ENCODE results near the gene GRIK3. TPM values are rescaled to one million over a fixed set of nuclear protein-coding genes. Genes with fewer than 3 reads are reported as not detected.

The GRIK3 gene
- polyA plus RNA-seq, 2 of the 4 experiments (the other 2 are of a cell fraction) = not detected

DNA sequence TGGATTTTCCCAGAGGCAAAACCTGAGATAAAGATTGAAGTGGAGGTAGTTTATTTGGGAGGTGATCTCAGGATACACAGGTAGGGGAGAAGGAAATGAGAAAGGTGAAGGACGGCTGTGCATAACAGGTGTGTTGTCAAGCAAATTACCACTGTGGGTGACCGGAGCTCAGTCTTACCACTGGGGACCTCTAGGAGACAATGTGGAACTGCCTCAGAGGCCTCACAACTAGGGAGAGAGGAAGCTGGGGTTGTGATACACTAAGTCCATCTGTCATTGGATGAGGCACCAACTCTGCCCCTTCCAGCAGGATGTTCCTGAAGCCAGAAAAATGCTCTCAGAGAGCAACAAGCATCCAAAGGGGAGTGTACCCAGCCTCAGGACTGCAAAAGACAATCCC lies 32.6 kb downstream of the GRIK3 start (continued):
- TF ChIP-seq, protein P1, sequence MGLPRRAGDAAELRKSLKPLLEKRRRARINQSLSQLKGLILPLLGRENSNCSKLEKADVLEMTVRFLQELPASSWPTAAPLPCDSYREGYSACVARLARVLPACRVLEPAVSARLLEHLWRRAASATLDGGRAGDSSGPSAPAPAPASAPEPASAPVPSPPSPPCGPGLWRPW (IDR thresholded peaks at IDR 0.05) = no peak
- no peak for TF ChIP-seq BHLHE40 (IDR thresholded peaks at IDR 0.05; ENCODE audit: low read depth, low read length)

DNA sequence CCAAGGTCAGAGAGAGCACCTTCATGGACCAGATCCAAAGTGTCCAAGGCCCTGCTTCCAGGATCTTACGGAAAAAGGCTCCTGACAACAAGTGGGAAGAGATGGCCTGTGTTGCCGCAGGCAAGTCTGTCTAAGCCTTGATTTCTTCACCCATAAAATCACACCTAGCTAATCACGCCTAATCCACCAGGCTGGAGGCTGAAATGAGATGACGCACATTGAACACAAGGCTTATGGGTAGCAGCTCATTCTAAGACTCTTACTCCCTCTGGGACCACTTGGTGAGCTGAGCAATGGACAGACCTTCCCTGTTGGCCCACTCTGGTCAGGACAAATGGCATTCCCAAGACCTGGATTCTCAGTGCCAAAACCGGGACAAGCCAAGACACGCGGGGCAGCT lies 38.2 kb downstream of the GRIK3 start:
- no peak for ATAC-seq
- CTCF ChIA-PET = interaction anchor here (0.5 kb wide), 1 partner anchor 23 kb away, joined by 4 read pairs; no protein-coding TSS in a partner anchor

DNA sequence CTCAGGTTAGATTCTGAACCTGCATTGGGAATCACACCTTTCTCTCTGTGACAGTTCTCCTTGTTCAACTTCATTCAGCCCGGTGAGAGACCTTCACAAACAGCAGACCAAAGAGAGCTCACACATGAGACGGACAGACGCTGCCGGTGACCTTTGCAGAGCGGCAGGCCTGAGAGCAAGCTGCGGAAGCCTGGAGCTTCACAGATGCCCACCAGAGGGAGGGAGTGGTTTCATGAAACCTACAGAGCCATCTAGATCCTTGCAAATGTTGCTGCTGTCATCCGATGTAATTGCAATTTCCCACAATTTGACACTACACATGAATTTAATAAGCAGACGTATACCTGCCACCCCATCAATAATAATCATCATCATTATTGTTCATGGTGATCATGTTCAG lies 39.4 kb downstream of the GRIK3 start:
- no peaks in the 10 kb centered on the region for H3K9me3 ChIP-seq
- no peaks in the 10 kb centered on the region for H3K4me1 ChIP-seq
- ATAC-seq (no peak), FAIRE-seq (no peak), DNase-seq (ENCODE audit: low read depth in 1 of 2, low spot score in 1 of 2) (no peak)
- no peak overlapping the region for H3K4me2 ChIP-seq
- no peak overlapping the region for H3K4me3 ChIP-seq
- ChIA-PET CTCF (no interaction called here), POLR2A (no interaction called here)
- no peak overlapping the region for H3K27ac ChIP-seq
- TF ChIP-seq RNF2 (IDR thresholded peaks at IDR 0.05; ENCODE audit: borderline replicate concordance, low read depth) = no peak
- TF ChIP-seq, protein P2, sequence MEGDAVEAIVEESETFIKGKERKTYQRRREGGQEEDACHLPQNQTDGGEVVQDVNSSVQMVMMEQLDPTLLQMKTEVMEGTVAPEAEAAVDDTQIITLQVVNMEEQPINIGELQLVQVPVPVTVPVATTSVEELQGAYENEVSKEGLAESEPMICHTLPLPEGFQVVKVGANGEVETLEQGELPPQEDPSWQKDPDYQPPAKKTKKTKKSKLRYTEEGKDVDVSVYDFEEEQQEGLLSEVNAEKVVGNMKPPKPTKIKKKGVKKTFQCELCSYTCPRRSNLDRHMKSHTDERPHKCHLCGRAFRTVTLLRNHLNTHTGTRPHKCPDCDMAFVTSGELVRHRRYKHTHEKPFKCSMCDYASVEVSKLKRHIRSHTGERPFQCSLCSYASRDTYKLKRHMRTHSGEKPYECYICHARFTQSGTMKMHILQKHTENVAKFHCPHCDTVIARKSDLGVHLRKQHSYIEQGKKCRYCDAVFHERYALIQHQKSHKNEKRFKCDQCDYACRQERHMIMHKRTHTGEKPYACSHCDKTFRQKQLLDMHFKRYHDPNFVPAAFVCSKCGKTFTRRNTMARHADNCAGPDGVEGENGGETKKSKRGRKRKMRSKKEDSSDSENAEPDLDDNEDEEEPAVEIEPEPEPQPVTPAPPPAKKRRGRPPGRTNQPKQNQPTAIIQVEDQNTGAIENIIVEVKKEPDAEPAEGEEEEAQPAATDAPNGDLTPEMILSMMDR (IDR thresholded peaks at IDR 0.05) = no peak
- TF ChIP-seq, protein P3, sequence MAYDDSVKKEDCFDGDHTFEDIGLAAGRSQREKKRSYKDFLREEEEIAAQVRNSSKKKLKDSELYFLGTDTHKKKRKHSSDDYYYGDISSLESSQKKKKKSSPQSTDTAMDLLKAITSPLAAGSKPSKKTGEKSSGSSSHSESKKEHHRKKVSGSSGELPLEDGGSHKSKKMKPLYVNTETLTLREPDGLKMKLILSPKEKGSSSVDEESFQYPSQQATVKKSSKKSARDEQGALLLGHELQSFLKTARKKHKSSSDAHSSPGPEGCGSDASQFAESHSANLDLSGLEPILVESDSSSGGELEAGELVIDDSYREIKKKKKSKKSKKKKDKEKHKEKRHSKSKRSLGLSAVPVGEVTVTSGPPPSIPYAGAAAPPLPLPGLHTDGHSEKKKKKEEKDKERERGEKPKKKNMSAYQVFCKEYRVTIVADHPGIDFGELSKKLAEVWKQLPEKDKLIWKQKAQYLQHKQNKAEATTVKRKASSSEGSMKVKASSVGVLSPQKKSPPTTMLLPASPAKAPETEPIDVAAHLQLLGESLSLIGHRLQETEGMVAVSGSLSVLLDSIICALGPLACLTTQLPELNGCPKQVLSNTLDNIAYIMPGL (CRISPR knock-in tag; IDR thresholded peaks at IDR 0.05; ENCODE audit: borderline replicate concordance) = no peak
- no peak for TF ChIP-seq EHF (CRISPR knock-in tag; IDR thresholded peaks at IDR 0.05)
- TF ChIP-seq RCOR1 (IDR thresholded peaks at IDR 0.05; ENCODE audit: low read depth, low read length) = no peak
- no peak for TF ChIP-seq HOXB13 (CRISPR knock-in tag; IDR thresholded peaks at IDR 0.05; ENCODE audit: low read depth)
- TF ChIP-seq MYC (IDR thresholded peaks at IDR 0.05; ENCODE audit: borderline replicate concordance, low read length) = no peak
- TF ChIP-seq HOXA7 (CRISPR knock-in tag; IDR thresholded peaks at IDR 0.05) = no peak
- TF ChIP-seq HDAC2 (IDR thresholded peaks at IDR 0.05) = no peak
- TF ChIP-seq EHMT2 (IDR thresholded peaks at IDR 0.05; ENCODE audit: low read depth) = no peak
- no peak for TF ChIP-seq KDM5A (IDR thresholded peaks at IDR 0.05)
- TF ChIP-seq NPAS2 (CRISPR knock-in tag; IDR thresholded peaks at IDR 0.05; ENCODE audit: borderline replicate concordance) = no peak
- TF ChIP-seq TP53 (CRISPR knock-in tag; IDR thresholded peaks at IDR 0.05) = no peak
- TF ChIP-seq CHD2 (IDR thresholded peaks at IDR 0.05; ENCODE audit: low read length, partially characterized antibody) = no peak
- no peak for TF ChIP-seq TFCP2L1 (CRISPR knock-in tag; IDR thresholded peaks at IDR 0.05)
- TF ChIP-seq CEBPB (IDR thresholded peaks at IDR 0.05) = no peak
- TF ChIP-seq, protein P4, sequence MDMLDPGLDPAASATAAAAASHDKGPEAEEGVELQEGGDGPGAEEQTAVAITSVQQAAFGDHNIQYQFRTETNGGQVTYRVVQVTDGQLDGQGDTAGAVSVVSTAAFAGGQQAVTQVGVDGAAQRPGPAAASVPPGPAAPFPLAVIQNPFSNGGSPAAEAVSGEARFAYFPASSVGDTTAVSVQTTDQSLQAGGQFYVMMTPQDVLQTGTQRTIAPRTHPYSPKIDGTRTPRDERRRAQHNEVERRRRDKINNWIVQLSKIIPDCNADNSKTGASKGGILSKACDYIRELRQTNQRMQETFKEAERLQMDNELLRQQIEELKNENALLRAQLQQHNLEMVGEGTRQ (IDR thresholded peaks at IDR 0.05) = no peak
- WGBS (ENCODE audit: missing lambda C conversion rate) = 27% methylated on average over 7 of the region's 8 CpGs

More for the DNA sequence above, 38.2 kb downstream of the GRIK3 start:
- Histone ChIP-seq H3K27ac (no peak overlapping the region), H3K4me3 (no peak overlapping the region), H3K9me3 (no peaks in the 10 kb centered on the region), H3K4me2 (no peak overlapping the region), H3K4me1 (no peaks in the 10 kb centered on the region)
- TF ChIP-seq SREBF2 (IDR thresholded peaks at IDR 0.05) = no peak
- TF ChIP-seq, protein P1 (IDR thresholded peaks at IDR 0.05) = no peak
- TF ChIP-seq PHF8 (IDR thresholded peaks at IDR 0.05; ENCODE audit: borderline replicate concordance, low read depth) = no peak
- TF ChIP-seq HEYL (CRISPR knock-in tag; IDR thresholded peaks at IDR 0.05) = no peak
- TF ChIP-seq FOSB (CRISPR knock-in tag; IDR thresholded peaks at IDR 0.05) = no peak
- no peak for TF ChIP-seq RAD21 (conservative IDR thresholded peaks at IDR 0.05 in 1 of 2, IDR thresholded peaks at IDR 0.05 in 1 of 2)
- no peak for TF ChIP-seq KDM5A (IDR thresholded peaks at IDR 0.05)
- no peak for TF ChIP-seq BHLHE40 (IDR thresholded peaks at IDR 0.05; ENCODE audit: low read depth, low read length)
- no peak for TF ChIP-seq JUN (IDR thresholded peaks at IDR 0.05)
- DNase-seq (ENCODE audit: low read depth in 1 of 2, low spot score in 1 of 2) = no peak
- POLR2A ChIA-PET = no interaction called here
- no peak for FAIRE-seq
- WGBS (ENCODE audit: missing lambda C conversion rate) = 71% methylated on average over 6 of the region's 7 CpGs
